GM18907 (cell line): ENCODE results near the gene SLC5A5.
"Not testable (repeated sequence)": the region's sequence is repeated elsewhere in the genome, so short reads cannot be mapped to it uniquely, and the experiment has no call there.

Experiments used
- ATAC-seq: cut with Tn5 transposase; IDR thresholded peaks from one replicate; pipeline ENCODE4 v1.9.1; 2021; ENCODE audit warnings: mild to moderate bottlenecking, moderate library complexity; ENCODE audit not compliant: unreplicated experiment

SLC5A5 gene

GRCh38 chr19:17915940-17916593 is 44.3 kb downstream of the SLC5A5 start:
- no peak for ATAC-seq

- not testable (repeated sequence) for ATAC-seq
These were observed 46.4 kb downstream of the SLC5A5 start for GRCh38 chr19:17918151-17918550.

- not testable (repeated sequence) for ATAC-seq
These were observed 47.4 kb downstream of the SLC5A5 start for GRCh38 chr19:17919122-17919521.

- no peak for ATAC-seq
These were observed 48.8 kb downstream of the SLC5A5 start for GRCh38 chr19:17920527-17920926.

GRCh38 chr19:17922138-17922537 is 50.4 kb downstream of the SLC5A5 start:
- ATAC-seq, result no peak

- no peak for ATAC-seq
These were observed 54.3 kb downstream of the SLC5A5 start for GRCh38 chr19:17926044-17926443.

GRCh38 chr19:17929056-17929455 is 57.3 kb downstream of the SLC5A5 start:
- ATAC-seq, result no peak

- no peak for ATAC-seq
These were observed 59.9 kb downstream of the SLC5A5 start for GRCh38 chr19:17931532-17932191.

GRCh38 chr19:17932485-17933338 is 61.0 kb downstream of the SLC5A5 start, which contains the start of gene CCDC124:
CCDC124 (plus strand) TSS chr19:17933015; CDS start chr19:17936421, 3,406 bp downstream.
- ATAC-seq, result peak; percentile 78

- ATAC-seq, result no peak
These were observed 61.8 kb downstream of the SLC5A5 start for GRCh38 chr19:17933414-17934129.

GRCh38 chr19:17936379-17936778 is 64.6 kb downstream of the SLC5A5 start:
- no peak for ATAC-seq

GRCh38 chr19:17937371-17937900 is 65.7 kb downstream of the SLC5A5 start:
- ATAC-seq, result no peak

- ATAC-seq, result peak; percentile 51
These were observed 66.5 kb downstream of the SLC5A5 start for GRCh38 chr19:17938092-17938845.

GRCh38 chr19:17942181-17942580 is 70.4 kb downstream of the SLC5A5 start:
- ATAC-seq, result no peak

- no peak for ATAC-seq
These were observed 71.0 kb downstream of the SLC5A5 start for GRCh38 chr19:17942582-17943273.

- no peak for ATAC-seq
These were observed 71.8 kb downstream of the SLC5A5 start for GRCh38 chr19:17943274-17944221.

GRCh38 chr19:17944301-17944700 is 72.6 kb downstream of the SLC5A5 start:
- no peak for ATAC-seq
